GM12878 (cell line): ENCODE data around the gene DUSP22. TPM values are rescaled to one million over a fixed set of nuclear protein-coding genes. Genes with fewer than 3 reads are reported as not detected.

Source experiments
- CREB1 ChIP-seq: IDR thresholded peaks from 2 replicates; pipeline ENCODE4 v1.6.1; 2012; ENCODE audit warnings: low read depth, mild to moderate bottlenecking, inconsistent platforms
- CREM ChIP-seq: IDR thresholded peaks from 2 replicates; pipeline ENCODE4 v1.6.1; 2014; ENCODE audit warnings: antibody characterized with exemption, low read depth
- DPF2 ChIP-seq: fragments of 450-650 bp; IDR thresholded peaks from 2 replicates; pipeline ENCODE4 v1.6.1; 2017; ENCODE audit warnings: mild to moderate bottlenecking
- E4F1 ChIP-seq: fragments of 450-650 bp; IDR thresholded peaks from 2 replicates; pipeline ENCODE4 v1.6.1; 2018; ENCODE audit warnings: borderline replicate concordance, mild to moderate bottlenecking; ENCODE audit not compliant: partially characterized antibody
- GABPA ChIP-seq: IDR thresholded peaks from 2 replicates; pipeline ENCODE4 v1.6.1; 2014; ENCODE audit warnings: antibody characterized with exemption, low read depth, mild to moderate bottlenecking, inconsistent platforms
- GATAD2B ChIP-seq: fragments of 450-650 bp; conservative IDR thresholded peaks from 2 replicates; pipeline ENCODE4 v1.6.1; 2017; ENCODE audit warnings: low read depth, mild to moderate bottlenecking, moderate library complexity
- HDAC6 ChIP-seq: fragments of 200-600 bp; sonication (generic); IDR thresholded peaks from one replicate; pipeline ENCODE4 v1.8.0; 2017; ENCODE audit warnings: antibody characterized with exemption; ENCODE audit not compliant: unreplicated experiment
- HDGF ChIP-seq: fragments of 450-650 bp; IDR thresholded peaks from 2 replicates; pipeline ENCODE4 v1.6.1; 2016; ENCODE audit warnings: antibody characterized with exemption
- IKZF2 ChIP-seq, 2 experiments: fragments of 450-650 bp; IDR thresholded peaks; 2 replicates each; pipeline ENCODE4 v1.6.1; 2017; ENCODE audit warnings: mild to moderate bottlenecking in 2 of 2, moderate library complexity in 2 of 2
- MAX ChIP-seq: IDR thresholded peaks from 2 replicates; pipeline ENCODE4 v1.6.1; 2012; ENCODE audit warnings: low read depth, low read length, improper control_type of control experiment
- MXI1 ChIP-seq: fragments of 150-350 bp; IDR thresholded peaks from 2 replicates; pipeline ENCODE4 v1.6.1; 2011; ENCODE audit warnings: low read depth, mild to moderate bottlenecking, inconsistent platforms, low read length, improper control_type of control experiment
- NRF1 ChIP-seq: conservative IDR thresholded peaks from 2 replicates; pipeline ENCODE4 v1.6.1; 2011; ENCODE audit warnings: mild to moderate bottlenecking, low read depth, low read length, improper control_type of control experiment
- PKNOX1 ChIP-seq: fragments of 450-650 bp; IDR thresholded peaks from 2 replicates; pipeline ENCODE4 v1.6.1; 2016; ENCODE audit warnings: mild to moderate bottlenecking
- PML ChIP-seq: IDR thresholded peaks from 2 replicates; pipeline ENCODE4 v1.6.1; 2012; ENCODE audit warnings: low read length, inconsistent platforms
- RELA ChIP-seq: fragments of 450-650 bp; IDR thresholded peaks from 2 replicates; pipeline ENCODE4 v1.8.0; 2014; ENCODE audit warnings: borderline replicate concordance; ENCODE audit not compliant: partially characterized antibody
- SMAD5 ChIP-seq: IDR thresholded peaks from 2 replicates; pipeline ENCODE4 v1.6.1; 2016; ENCODE audit warnings: antibody characterized with exemption, low read depth
- ZBTB11 ChIP-seq: fragments of 450-650 bp; formaldehyde crosslinking; IDR thresholded peaks from 2 replicates; pipeline ENCODE4 v1.5.0; 2022; ENCODE audit warnings: mild to moderate bottlenecking, missing genetic modification characterization
- ZNF687 ChIP-seq: fragments of 450-650 bp; IDR thresholded peaks from 2 replicates; pipeline ENCODE4 v1.6.1; 2017; ENCODE audit warnings: mild to moderate bottlenecking, moderate library complexity
- polyA plus RNA-seq, 11 experiments: library from polyadenylated mRNA; depleted of rRNA in 4 of 11; unstranded in 6 of 11; stranded (reverse) in 5 of 11; fragments of >200 nt; fragmentation: Nextera tagmentation in 4 of 11; fragmentation: Illumina TruSeq in 1 of 11; extraction: Ambion mirVana in 4 of 11; extraction: Trizol in 1 of 11; gene quantifications; 1 replicate in 1 of 11; 2 replicates in 10 of 11; pipeline versions ENCODE4 v1.2.1 to v1.2.3, GENCODE V29; 2011 to 2016; ENCODE audit warnings: inconsistent platforms in 2 of 11, missing spikeins in 2 of 11, low read depth in 1 of 11
- total RNA-seq, 4 experiments: library from RNA; depleted of rRNA in 3 of 4; stranded (reverse); fragments of >200 nt in 3 of 4; fragmentation: Illumina TruSeq in 1 of 4; extraction: Trizol in 1 of 4; gene quantifications; 2 replicates each; pipeline versions ENCODE4 v1.2.1 to v1.2.3, GENCODE V29; 2013 to 2021

The DUSP22 gene
- total and polyA plus RNA-seq, 10 of the 15 experiments (the other 5 are each of a cell fraction or from before 2014, with no cell fraction given): 78.9 to 156 (median 107) TPM

- TF ChIP-seq ZBTB11 (CRISPR knock-in tag) (no peak), HDAC6 (peak; percentile 20), MXI1 (peak; percentile 66), PKNOX1 (0 out of 2 replicates have a peak, but pooled peaks have one; percentile 10), MAX (no peak), GATAD2B (no peak), RELA (peak; percentile 73), CREM (0 out of 2 replicates have a peak, but pooled peaks have one; percentile 27), IKZF2 (IDR thresholded peaks at IDR 0.05) (peak in 1 of 2 experiments; percentile 17; a peak in 1 of 4 replicates), PML (no peak; the same call in 1 of the 2 replicates), SMAD5 (peak; percentile 84), ZNF687 (0 out of 2 replicates have a peak, but pooled peaks have one; percentile 11), HDGF (0 out of 2 replicates have a peak, but pooled peaks have one; percentile 59), GABPA (no peak), E4F1 (no peak), CREB1 (0 out of 2 replicates have a peak, but pooled peaks have one; percentile 27), DPF2 (no peak), NRF1 (no peak)
Observed at GRCh38 chr6:393391-394221, 101.3 kb downstream of the DUSP22 start (continued).
